ENCODE results near the gene TMPRSS3.

GRCh38 chr21:42417533-42417932 is 21.7 kb upstream of the TMPRSS3 start:
- TF ChIP-seq POLR2A (IDR thresholded peaks at IDR 0.05) (no peak), CTCF (IDR thresholded peaks at IDR 0.05) (no peak)
